ENCODE data around the gene SMG1. TPM values are rescaled to one million over a fixed set of nuclear protein-coding genes. Genes with fewer than 3 reads are reported as not detected.

The SMG1 gene
- total and polyA plus RNA-seq, 2 of the 13 experiments (the other 11 are each of a cell fraction or from before 2014, with no cell fraction given) = 48.7 to 53.7 TPM

GRCh38 chr16:18789850-18790706, 136.1 kb downstream of the SMG1 start, which contains the start of gene RPS15A (continued):
- TF ChIP-seq, protein P1, sequence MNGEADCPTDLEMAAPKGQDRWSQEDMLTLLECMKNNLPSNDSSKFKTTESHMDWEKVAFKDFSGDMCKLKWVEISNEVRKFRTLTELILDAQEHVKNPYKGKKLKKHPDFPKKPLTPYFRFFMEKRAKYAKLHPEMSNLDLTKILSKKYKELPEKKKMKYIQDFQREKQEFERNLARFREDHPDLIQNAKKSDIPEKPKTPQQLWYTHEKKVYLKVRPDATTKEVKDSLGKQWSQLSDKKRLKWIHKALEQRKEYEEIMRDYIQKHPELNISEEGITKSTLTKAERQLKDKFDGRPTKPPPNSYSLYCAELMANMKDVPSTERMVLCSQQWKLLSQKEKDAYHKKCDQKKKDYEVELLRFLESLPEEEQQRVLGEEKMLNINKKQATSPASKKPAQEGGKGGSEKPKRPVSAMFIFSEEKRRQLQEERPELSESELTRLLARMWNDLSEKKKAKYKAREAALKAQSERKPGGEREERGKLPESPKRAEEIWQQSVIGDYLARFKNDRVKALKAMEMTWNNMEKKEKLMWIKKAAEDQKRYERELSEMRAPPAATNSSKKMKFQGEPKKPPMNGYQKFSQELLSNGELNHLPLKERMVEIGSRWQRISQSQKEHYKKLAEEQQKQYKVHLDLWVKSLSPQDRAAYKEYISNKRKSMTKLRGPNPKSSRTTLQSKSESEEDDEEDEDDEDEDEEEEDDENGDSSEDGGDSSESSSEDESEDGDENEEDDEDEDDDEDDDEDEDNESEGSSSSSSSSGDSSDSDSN (CRISPR knock-in tag; IDR thresholded peaks at IDR 0.05) = peak; percentile 99
- TF ChIP-seq MED13 (CRISPR knock-in tag; IDR thresholded peaks at IDR 0.05) (peak; percentile 54; the same call in 1 of the 2 replicates), ZNF713 (CRISPR knock-in tag; IDR thresholded peaks at IDR 0.05) (peak; percentile 83), BCL6 (CRISPR knock-in tag; IDR thresholded peaks at IDR 0.05) (peak; percentile 68), ZNF563 (CRISPR knock-in tag; IDR thresholded peaks at IDR 0.05) (peak; percentile 99), JUND (CRISPR knock-in tag; IDR thresholded peaks at IDR 0.05) (peak; percentile 47; the same call in 1 of the 2 replicates), ZNF569 (CRISPR knock-in tag; IDR thresholded peaks at IDR 0.05; ENCODE audit: borderline replicate concordance) (peak; percentile 78; the same call in 1 of the 2 replicates), SMC3 (IDR thresholded peaks at IDR 0.05; ENCODE audit: low read length) (no peak), ZNF879 (CRISPR knock-in tag; IDR thresholded peaks at IDR 0.05) (peak; percentile 89), ATF7 (IDR thresholded peaks at IDR 0.05) (no peak), ATF7 (CRISPR knock-in tag; IDR thresholded peaks at IDR 0.05) (peak; percentile 68; the same call in 1 of the 2 replicates), ATF7-NPFF (CRISPR knock-in tag; IDR thresholded peaks at IDR 0.05; ENCODE audit: low read depth) (peak; percentile 94), KAT8 (CRISPR knock-in tag; IDR thresholded peaks at IDR 0.05) (peak; percentile 97), PATZ1 (CRISPR knock-in tag; IDR thresholded peaks at IDR 0.05) (peak; percentile 48; the same call in 1 of the 2 replicates), RELA (CRISPR knock-in tag; IDR thresholded peaks at IDR 0.05) (peak; percentile 96; the same call in 1 of the 2 replicates), BORCS8-MEF2B (CRISPR knock-in tag; IDR thresholded peaks at IDR 0.05) (peak; percentile 99), FLYWCH1 (CRISPR knock-in tag; IDR thresholded peaks at IDR 0.05) (no peak), HOXA7 (CRISPR knock-in tag; IDR thresholded peaks at IDR 0.05) (no peak), SOX5 (CRISPR knock-in tag; IDR thresholded peaks at IDR 0.05; ENCODE audit: borderline replicate concordance) (peak; percentile 78), ASH2L (IDR thresholded peaks at IDR 0.05; ENCODE audit: insufficient read length, low read depth, low read length) (peak; percentile 100), ZFP62 (CRISPR knock-in tag; IDR thresholded peaks at IDR 0.05) (0 out of 2 replicates have a peak, but pooled peaks have one; percentile 25), ZFP1 (CRISPR knock-in tag; IDR thresholded peaks at IDR 0.05) (peak; percentile 90), THAP8 (CRISPR knock-in tag; IDR thresholded peaks at IDR 0.05; ENCODE audit: borderline replicate concordance) (peak; percentile 90; the same call in 1 of the 2 replicates)
- TF ChIP-seq, protein P2, sequence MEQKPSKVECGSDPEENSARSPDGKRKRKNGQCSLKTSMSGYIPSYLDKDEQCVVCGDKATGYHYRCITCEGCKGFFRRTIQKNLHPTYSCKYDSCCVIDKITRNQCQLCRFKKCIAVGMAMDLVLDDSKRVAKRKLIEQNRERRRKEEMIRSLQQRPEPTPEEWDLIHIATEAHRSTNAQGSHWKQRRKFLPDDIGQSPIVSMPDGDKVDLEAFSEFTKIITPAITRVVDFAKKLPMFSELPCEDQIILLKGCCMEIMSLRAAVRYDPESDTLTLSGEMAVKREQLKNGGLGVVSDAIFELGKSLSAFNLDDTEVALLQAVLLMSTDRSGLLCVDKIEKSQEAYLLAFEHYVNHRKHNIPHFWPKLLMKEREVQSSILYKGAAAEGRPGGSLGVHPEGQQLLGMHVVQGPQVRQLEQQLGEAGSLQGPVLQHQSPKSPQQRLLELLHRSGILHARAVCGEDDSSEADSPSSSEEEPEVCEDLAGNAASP (CRISPR knock-in tag; IDR thresholded peaks at IDR 0.05; ENCODE audit: borderline replicate concordance) = peak; percentile 70; the same call in 1 of the 2 replicates
